ENCODE data around the gene SPEG.

GRCh38 chr2:219388907-219389156, 45.8 kb upstream of the SPEG start:
- TF ChIP-seq POLR2A (IDR thresholded peaks at IDR 0.05; ENCODE audit: low read depth, low read length) (no peak), POLR2AphosphoS5 (IDR thresholded peaks at IDR 0.05; ENCODE audit: low read depth, low read length) (no peak), TAF1 (IDR thresholded peaks at IDR 0.05; ENCODE audit: low read depth, low read length) (no peak), POU2F2 (IDR thresholded peaks at IDR 0.05; ENCODE audit: low read depth, low read length) (no peak)
